Liver (tissue), 9 donors: ENCODE measurements around the gene ZNF423. TPM values are rescaled to one million over a fixed set of nuclear protein-coding genes. Genes with fewer than 3 reads are reported as not detected.

Experiments
- DNase-seq: peaks from one replicate; pipeline ENCODE4 v3.0.0-alpha.2; 2017; ENCODE audit warnings: low spot score
- H3K27ac ChIP-seq, 2 donors: one replicate each; pipeline ENCODE4 v1.7.0; 2013; ENCODE audit warnings: inconsistent platforms in 2 of 2, low read length in 2 of 2, control low read depth in 1 of 2, low read depth in 1 of 2, mild to moderate bottlenecking in 1 of 2
- H3K27me3 ChIP-seq, 4 donors: one replicate each; pipeline versions ENCODE4 v1.6.1 to v1.7.0; 2013; ENCODE audit warnings: low read length in 3 of 4, inconsistent platforms in 1 of 4, mild to moderate bottlenecking in 1 of 4, moderate library complexity in 1 of 4; ENCODE audit not compliant: control insufficient read depth in 4 of 4, insufficient read depth in 4 of 4
- H3K36me3 ChIP-seq, 4 donors: one replicate each; pipeline versions ENCODE4 v1.6.1 to v1.7.0; 2013; ENCODE audit warnings: low read length in 3 of 4, mild to moderate bottlenecking in 3 of 4, low read depth in 1 of 4, moderate library complexity in 1 of 4; ENCODE audit not compliant: control insufficient read depth in 4 of 4, insufficient read depth in 3 of 4
- H3K4me1 ChIP-seq, 4 donors: one replicate each; pipeline versions ENCODE4 v1.6.1 to v1.7.0; 2013; ENCODE audit warnings: low read length in 3 of 4, mild to moderate bottlenecking in 3 of 4, moderate library complexity in 1 of 4; ENCODE audit not compliant: control insufficient read depth in 4 of 4, insufficient read depth in 4 of 4
- H3K4me3 ChIP-seq, 3 donors: one replicate each; pipeline versions ENCODE4 v1.6.1 to v1.7.0; 2013; ENCODE audit warnings: low read length in 3 of 3, control low read depth in 1 of 3, low read depth in 1 of 3, mild to moderate bottlenecking in 1 of 3
- H3K9ac ChIP-seq, 2 donors: one replicate each; pipeline ENCODE4 v1.7.0; 2013; ENCODE audit warnings: low read length in 2 of 2, mild to moderate bottlenecking in 2 of 2, moderate library complexity in 2 of 2, control low read depth in 1 of 2, low read depth in 1 of 2
- H3K9me3 ChIP-seq, 4 donors: one replicate each; pipeline versions ENCODE4 v1.6.1 to v1.7.0; 2013; ENCODE audit warnings: low read length in 3 of 4; ENCODE audit not compliant: control insufficient read depth in 4 of 4
- EGR1 ChIP-seq, 2 donors: IDR thresholded peaks; 2 replicates each; pipeline ENCODE4 v1.6.1; 2016 to 2018; ENCODE audit warnings: antibody characterized with exemption in 2 of 2, low read depth in 2 of 2
- FOXA1 ChIP-seq: IDR thresholded peaks from 2 replicates; pipeline ENCODE4 v1.6.1; 2016; ENCODE audit warnings: antibody characterized with exemption
- GABPA ChIP-seq, 2 donors: IDR thresholded peaks in 1 of 2; conservative IDR thresholded peaks in 1 of 2; 2 replicates each; pipeline ENCODE4 v1.6.1; 2016; ENCODE audit warnings: antibody characterized with exemption in 2 of 2, mild to moderate bottlenecking in 1 of 2, moderate library complexity in 1 of 2
- HNF4A ChIP-seq, 2 donors: conservative IDR thresholded peaks; 2 replicates each; pipeline ENCODE4 v1.6.1; 2016; ENCODE audit warnings: antibody characterized with exemption in 2 of 2, mild to moderate bottlenecking in 2 of 2
- HNF4G ChIP-seq: IDR thresholded peaks from 2 replicates; pipeline ENCODE4 v1.6.1; 2016; ENCODE audit warnings: antibody characterized with exemption
- NR2F2 ChIP-seq: IDR thresholded peaks from 2 replicates; pipeline ENCODE4 v1.6.1; 2016; ENCODE audit warnings: antibody characterized with exemption
- RAD21 ChIP-seq, 2 donors: IDR thresholded peaks; 2 replicates each; pipeline ENCODE4 v1.6.1; 2016; ENCODE audit warnings: antibody characterized with exemption in 2 of 2, mild to moderate bottlenecking in 2 of 2
- RXRA ChIP-seq, 2 donors: IDR thresholded peaks; 2 replicates each; pipeline ENCODE4 v1.6.1; 2017 to 2018; ENCODE audit warnings: antibody characterized with exemption in 2 of 2, mild to moderate bottlenecking in 1 of 2
- SP1 ChIP-seq: IDR thresholded peaks from 2 replicates; pipeline ENCODE4 v1.6.1; 2018; ENCODE audit warnings: antibody characterized with exemption, mild to moderate bottlenecking
- YY1 ChIP-seq: IDR thresholded peaks from 2 replicates; pipeline ENCODE4 v1.6.1; 2016; ENCODE audit warnings: antibody characterized with exemption, mild to moderate bottlenecking
- WGBS: extraction: QIAGEN DNeasy Blood & Tissue Kit; methylation state at CpG from one replicate; pipeline ENCODE4 v1.1.7; 2013; 5-methylcytosine and 5-hydroxymethylcytosine counted together
- polyA plus RNA-seq, 2 donors: library from polyadenylated mRNA; stranded (reverse) in 1 of 2; unstranded in 1 of 2; fragments of 200-250 nt in 1 of 2; fragments of >200 nt in 1 of 2; fragmentation: Nextera tagmentation in 1 of 2; extraction: Ambion mirVana in 1 of 2; gene quantifications; one replicate each; pipeline versions ENCODE4 v1.2.1 to v1.2.3, GENCODE V29; 2013 to 2015
- total RNA-seq, 2 donors: library from RNA; depleted of rRNA; stranded (reverse); fragments of >200 nt; gene quantifications; one replicate each; pipeline ENCODE4 v1.2.3, GENCODE V29; 2014
- TF ChIP-seq, protein P1 (sequence below): IDR thresholded peaks from 2 replicates; pipeline ENCODE4 v1.6.1; 2016; ENCODE audit warnings: antibody characterized with exemption
- TF ChIP-seq, protein P2 (sequence below): IDR thresholded peaks from 2 replicates; pipeline ENCODE4 v1.6.1; 2016; ENCODE audit warnings: antibody characterized with exemption, mild to moderate bottlenecking
- TF ChIP-seq, protein P3 (sequence below): IDR thresholded peaks from 2 replicates; pipeline ENCODE4 v1.6.1; 2016; ENCODE audit warnings: antibody characterized with exemption
- TF ChIP-seq, protein P4 (sequence below): IDR thresholded peaks from 2 replicates; pipeline ENCODE4 v1.6.1; 2016; ENCODE audit warnings: antibody characterized with exemption
- TF ChIP-seq, protein P5 (sequence below): fragments of 150-350 bp; IDR thresholded peaks from 2 replicates; pipeline ENCODE4 v1.5.1; 2017; ENCODE audit warnings: improper control_type of control experiment, low read depth, low read length; ENCODE audit not compliant: missing input control
- donor health status: healthy.
- donor health status: healthy.
- donor health status: healthy.
- donor health status: healthy.
- donor health status: healthy.

The ZNF423 gene
- total and polyA plus RNA-seq, 4 donors, result 0.24 to 1.6 (median 0.39) TPM

DNA sequence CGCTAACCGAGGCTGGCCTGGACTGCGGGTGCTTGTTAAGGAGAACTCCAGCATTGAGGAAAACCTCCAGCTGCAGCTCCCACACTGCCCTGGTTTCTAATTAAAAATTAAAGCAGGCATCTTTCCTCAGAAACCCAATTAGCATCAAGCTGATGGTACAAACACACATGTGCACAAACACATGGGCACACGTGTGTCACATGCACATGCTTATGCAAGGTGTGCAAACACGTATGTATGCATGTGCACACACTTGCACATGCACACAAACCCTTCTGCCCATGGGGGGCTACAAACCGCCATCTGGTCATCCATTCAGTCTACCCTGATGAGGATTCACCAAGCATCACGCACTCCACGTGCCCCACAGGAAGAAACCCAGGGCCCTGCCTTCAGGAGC is 182.5 kb downstream of the ZNF423 start:
- H3K9ac ChIP-seq, result no peak overlapping the region
- TF ChIP-seq GABPA (IDR thresholded peaks at IDR 0.05 in 1 of 2, conservative IDR thresholded peaks at IDR 0.05 in 1 of 2) (no peak), NR2F2 (no peak), EGR1 (IDR thresholded peaks at IDR 0.05; ENCODE audit: low read depth in 2 of 2) (no peak), RXRA (IDR thresholded peaks at IDR 0.05) (no peak), YY1 (no peak), HNF4G (no peak), RAD21 (IDR thresholded peaks at IDR 0.05) (no peak), FOXA1 (no peak), HNF4A (conservative IDR thresholded peaks at IDR 0.05) (no peak), SP1 (no peak)
- TF ChIP-seq, protein P1, sequence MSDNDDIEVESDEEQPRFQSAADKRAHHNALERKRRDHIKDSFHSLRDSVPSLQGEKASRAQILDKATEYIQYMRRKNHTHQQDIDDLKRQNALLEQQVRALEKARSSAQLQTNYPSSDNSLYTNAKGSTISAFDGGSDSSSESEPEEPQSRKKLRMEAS, result no peak
- TF ChIP-seq, protein P2, sequence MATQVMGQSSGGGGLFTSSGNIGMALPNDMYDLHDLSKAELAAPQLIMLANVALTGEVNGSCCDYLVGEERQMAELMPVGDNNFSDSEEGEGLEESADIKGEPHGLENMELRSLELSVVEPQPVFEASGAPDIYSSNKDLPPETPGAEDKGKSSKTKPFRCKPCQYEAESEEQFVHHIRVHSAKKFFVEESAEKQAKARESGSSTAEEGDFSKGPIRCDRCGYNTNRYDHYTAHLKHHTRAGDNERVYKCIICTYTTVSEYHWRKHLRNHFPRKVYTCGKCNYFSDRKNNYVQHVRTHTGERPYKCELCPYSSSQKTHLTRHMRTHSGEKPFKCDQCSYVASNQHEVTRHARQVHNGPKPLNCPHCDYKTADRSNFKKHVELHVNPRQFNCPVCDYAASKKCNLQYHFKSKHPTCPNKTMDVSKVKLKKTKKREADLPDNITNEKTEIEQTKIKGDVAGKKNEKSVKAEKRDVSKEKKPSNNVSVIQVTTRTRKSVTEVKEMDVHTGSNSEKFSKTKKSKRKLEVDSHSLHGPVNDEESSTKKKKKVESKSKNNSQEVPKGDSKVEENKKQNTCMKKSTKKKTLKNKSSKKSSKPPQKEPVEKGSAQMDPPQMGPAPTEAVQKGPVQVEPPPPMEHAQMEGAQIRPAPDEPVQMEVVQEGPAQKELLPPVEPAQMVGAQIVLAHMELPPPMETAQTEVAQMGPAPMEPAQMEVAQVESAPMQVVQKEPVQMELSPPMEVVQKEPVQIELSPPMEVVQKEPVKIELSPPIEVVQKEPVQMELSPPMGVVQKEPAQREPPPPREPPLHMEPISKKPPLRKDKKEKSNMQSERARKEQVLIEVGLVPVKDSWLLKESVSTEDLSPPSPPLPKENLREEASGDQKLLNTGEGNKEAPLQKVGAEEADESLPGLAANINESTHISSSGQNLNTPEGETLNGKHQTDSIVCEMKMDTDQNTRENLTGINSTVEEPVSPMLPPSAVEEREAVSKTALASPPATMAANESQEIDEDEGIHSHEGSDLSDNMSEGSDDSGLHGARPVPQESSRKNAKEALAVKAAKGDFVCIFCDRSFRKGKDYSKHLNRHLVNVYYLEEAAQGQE, result no peak
- TF ChIP-seq, protein P3, sequence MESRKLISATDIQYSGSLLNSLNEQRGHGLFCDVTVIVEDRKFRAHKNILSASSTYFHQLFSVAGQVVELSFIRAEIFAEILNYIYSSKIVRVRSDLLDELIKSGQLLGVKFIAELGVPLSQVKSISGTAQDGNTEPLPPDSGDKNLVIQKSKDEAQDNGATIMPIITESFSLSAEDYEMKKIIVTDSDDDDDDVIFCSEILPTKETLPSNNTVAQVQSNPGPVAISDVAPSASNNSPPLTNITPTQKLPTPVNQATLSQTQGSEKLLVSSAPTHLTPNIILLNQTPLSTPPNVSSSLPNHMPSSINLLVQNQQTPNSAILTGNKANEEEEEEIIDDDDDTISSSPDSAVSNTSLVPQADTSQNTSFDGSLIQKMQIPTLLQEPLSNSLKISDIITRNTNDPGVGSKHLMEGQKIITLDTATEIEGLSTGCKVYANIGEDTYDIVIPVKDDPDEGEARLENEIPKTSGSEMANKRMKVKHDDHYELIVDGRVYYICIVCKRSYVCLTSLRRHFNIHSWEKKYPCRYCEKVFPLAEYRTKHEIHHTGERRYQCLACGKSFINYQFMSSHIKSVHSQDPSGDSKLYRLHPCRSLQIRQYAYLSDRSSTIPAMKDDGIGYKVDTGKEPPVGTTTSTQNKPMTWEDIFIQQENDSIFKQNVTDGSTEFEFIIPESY, result no peak
- TF ChIP-seq, protein P4, sequence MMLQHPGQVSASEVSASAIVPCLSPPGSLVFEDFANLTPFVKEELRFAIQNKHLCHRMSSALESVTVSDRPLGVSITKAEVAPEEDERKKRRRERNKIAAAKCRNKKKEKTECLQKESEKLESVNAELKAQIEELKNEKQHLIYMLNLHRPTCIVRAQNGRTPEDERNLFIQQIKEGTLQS, result no peak
- TF ChIP-seq, protein P5, sequence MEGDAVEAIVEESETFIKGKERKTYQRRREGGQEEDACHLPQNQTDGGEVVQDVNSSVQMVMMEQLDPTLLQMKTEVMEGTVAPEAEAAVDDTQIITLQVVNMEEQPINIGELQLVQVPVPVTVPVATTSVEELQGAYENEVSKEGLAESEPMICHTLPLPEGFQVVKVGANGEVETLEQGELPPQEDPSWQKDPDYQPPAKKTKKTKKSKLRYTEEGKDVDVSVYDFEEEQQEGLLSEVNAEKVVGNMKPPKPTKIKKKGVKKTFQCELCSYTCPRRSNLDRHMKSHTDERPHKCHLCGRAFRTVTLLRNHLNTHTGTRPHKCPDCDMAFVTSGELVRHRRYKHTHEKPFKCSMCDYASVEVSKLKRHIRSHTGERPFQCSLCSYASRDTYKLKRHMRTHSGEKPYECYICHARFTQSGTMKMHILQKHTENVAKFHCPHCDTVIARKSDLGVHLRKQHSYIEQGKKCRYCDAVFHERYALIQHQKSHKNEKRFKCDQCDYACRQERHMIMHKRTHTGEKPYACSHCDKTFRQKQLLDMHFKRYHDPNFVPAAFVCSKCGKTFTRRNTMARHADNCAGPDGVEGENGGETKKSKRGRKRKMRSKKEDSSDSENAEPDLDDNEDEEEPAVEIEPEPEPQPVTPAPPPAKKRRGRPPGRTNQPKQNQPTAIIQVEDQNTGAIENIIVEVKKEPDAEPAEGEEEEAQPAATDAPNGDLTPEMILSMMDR, result no peak
- H3K9me3 ChIP-seq, result no peaks in the 10 kb centered on the region

DNA sequence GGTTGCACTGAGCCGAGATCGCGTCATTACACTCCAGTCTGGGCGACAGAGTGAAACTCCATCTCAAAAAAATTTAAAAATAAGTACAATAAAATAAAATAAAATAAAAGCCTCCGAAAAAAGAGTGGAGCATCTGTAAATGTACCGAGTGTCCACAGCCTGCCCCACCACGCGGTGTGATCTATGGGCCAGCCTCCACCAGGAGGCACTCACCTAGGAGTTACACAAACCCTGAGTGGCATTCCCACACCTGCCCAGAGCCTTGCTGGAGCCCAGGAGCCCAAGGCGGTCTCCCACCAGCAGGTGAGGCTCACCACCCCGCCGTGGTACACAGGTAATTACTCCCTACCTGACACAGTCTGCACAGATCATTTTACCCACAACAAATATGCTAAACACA is 183.2 kb downstream of the ZNF423 start:
- 83% methylated on average over 11 of the region's 11 CpGs for WGBS
- Histone ChIP-seq H3K4me3 (no peak overlapping the region), H3K9ac (no peak overlapping the region)

More for the DNA sequence above, 182.5 kb downstream of the ZNF423 start:
- Histone ChIP-seq H3K36me3 (no peaks in the 10 kb centered on the region), H3K4me1 (no peaks in the 10 kb centered on the region), H3K4me3 (no peak overlapping the region), H3K27me3 (no peaks in the 10 kb centered on the region), H3K27ac (no peak overlapping the region)
- DNase-seq, result no peak
- WGBS, result 90% methylated on average over 8 of the region's 8 CpGs

More for the DNA sequence above, 183.2 kb downstream of the ZNF423 start:
- no peak for DNase-seq
- Histone ChIP-seq H3K27ac (no peak overlapping the region), H3K36me3 (no peaks in the 10 kb centered on the region), H3K4me1 (no peaks in the 10 kb centered on the region), H3K9me3 (no peaks in the 10 kb centered on the region), H3K27me3 (no peaks in the 10 kb centered on the region)
- no peak for TF ChIP-seq NR2F2
